OCI-LY3 (cell line): ENCODE measurements around the gene MEF2C.

Source experiments
- CTCF ChIP-seq: fragments of 200-600, 300-600 bp; sonication (generic); IDR thresholded peaks from 2 replicates; pipeline ENCODE4 v1.5.1; 2014; ENCODE audit warnings: antibody characterized with exemption, low read length, low read depth
- EZH2phosphoT487 ChIP-seq: fragments of 200-600 bp; shearing (Covaris generic); IDR thresholded peaks from 2 replicates; pipeline ENCODE4 v1.6.1; 2018; ENCODE audit warnings: antibody characterized with exemption, mixed run types, low read depth

- TF ChIP-seq CTCF, result no peak
- no peak for TF ChIP-seq EZH2phosphoT487
Measured at GRCh38 chr5:88862547-88863175, 20.3 kb downstream of the MEF2C start.
